HG03432 (cell line): Measurements from ENCODE around the gene DCDC2C.
A peak's percentile ranks its signal among the peaks of the same experiment; 100 is the strongest.
"Not testable (repeated sequence)": the region's sequence is repeated elsewhere in the genome, so short reads cannot be mapped to it uniquely, and the experiment has no call there.

ENCODE experiments used
- ATAC-seq: cut with Tn5 transposase; IDR thresholded peaks from one replicate; pipeline ENCODE4 v1.9.1; 2021; ENCODE audit warnings: mild to moderate bottlenecking, moderate library complexity; ENCODE audit not compliant: unreplicated experiment

Gene DCDC2C

DNA sequence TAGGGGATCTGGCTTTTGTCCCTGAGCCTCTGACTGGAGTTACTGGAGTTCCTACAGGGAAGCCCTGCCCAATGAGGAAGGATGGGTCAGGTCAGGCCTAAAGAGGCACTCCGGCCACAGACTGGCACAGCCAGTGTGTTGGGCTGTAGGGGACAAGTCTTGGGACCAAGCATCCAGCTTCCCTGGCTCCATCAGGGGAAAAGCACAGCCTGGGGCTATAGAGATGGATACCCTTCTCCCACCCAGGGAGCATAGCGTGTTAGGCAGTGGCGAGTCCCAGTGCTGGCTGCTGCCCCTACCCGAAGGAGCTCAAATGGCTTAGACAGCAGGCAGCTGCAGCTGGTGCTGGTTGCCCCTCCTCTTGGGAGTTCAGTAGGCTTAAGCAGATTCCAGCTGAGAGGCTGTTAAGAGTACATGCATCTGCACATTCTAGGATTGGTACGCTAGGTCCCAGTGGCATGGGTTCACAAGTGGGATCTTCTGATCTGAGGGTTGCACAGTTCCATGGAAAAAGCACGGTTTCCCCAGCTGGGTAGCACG, 111.4 kb downstream of the DCDC2C start:
- no peak for ATAC-seq

DNA sequence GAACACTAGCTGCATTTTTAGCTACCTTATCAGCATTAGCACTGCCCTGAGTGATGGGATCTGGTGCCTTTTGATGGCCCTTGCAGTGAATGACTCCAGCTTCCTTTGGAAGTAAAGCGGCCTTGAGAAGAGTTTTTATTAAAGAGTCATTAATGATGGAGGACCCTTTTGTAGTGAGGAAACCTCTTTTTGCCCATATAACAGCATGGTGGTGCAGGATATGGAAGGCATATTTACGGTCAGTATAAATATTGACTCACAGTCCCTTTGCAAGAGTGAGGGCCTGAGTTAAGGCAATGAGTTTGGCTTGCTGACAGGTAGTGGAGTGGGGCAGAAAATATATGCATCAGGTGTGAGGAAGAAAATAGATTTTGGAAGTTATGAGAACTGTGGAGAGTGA, 113.8 kb downstream of the DCDC2C start:
- ATAC-seq: not testable (repeated sequence)

DNA sequence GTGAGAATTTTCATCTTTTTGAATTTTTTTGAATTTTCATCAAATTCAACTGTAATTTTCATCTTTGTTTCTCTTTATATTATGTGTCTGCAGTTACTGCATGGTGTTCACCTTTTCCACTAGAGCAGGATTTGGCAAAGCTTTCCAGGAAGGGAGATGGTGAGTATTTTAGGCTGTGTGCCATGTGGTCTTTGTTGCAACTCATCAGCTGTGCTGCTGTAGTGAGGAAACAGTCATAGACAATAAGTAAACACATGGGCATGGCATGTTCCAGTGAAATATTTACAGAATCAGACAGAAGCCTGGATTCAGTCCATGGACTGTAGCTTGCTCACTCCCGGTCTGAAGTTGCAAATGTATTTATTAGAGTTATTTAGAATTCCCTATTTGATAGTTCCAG, 120.4 kb downstream of the DCDC2C start:
- ATAC-seq: no peak

DNA sequence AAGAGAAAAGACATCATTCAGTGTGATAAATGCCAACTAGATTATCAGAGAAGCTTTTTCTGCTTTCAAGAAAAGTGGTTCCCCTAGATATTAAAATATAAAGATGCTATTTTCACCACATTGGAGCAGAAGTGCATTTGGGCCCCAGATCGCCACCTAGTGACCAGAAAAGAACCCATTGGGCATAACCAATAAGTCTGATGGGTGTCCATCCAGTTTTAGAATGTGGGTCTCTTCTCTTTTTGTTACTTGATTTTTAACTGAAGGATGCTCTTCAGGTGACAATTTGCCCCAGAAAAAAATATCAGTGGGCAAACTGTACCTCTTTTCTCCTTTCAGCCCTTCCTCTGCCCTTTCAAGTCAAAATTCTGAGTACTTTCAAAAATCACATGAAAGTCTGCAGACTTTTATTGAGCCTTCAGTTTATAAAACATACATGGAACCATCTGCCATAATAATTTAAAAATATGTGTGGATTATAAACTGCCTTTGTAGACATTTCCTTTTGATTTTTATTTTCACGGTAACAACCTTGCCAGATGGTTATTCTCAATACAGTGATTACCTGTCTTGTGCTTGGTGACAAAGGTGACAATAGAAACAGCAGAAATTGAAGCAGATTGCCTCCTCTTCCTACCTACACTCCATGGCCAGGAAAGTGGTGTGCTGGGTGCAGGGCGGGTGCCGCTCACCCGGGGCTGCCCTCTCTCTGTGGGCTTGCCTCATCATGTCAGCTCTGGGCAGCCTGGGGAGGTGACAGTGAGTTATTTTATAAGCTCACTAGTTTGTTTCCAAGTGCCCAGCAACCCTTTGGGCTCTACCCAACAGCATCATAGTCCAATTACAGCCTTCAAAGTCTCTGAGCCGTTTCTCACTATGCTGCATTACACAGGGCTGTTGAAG, 124.5 kb downstream of the DCDC2C start:
- peak; percentile 57 for ATAC-seq

DNA sequence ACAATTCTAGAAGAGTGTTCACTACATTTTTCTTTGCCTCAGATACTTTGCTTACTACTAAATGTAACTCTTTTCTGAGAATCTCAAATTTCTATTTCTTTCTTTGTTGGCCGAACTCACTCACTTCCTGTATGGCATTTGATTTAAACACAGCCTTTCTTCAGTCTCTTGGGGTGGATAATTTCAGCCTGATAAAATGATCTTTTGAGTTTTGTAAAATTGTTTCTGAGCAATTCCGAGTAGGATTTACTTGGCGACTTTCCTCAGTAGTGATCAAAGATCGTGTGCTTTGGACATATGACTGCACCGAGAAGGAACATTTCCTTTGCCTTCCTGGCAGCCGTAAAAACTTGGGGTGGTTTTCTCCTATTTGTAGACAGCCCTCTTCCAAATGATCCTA, 127.4 kb downstream of the DCDC2C start:
- no peak for ATAC-seq

DNA sequence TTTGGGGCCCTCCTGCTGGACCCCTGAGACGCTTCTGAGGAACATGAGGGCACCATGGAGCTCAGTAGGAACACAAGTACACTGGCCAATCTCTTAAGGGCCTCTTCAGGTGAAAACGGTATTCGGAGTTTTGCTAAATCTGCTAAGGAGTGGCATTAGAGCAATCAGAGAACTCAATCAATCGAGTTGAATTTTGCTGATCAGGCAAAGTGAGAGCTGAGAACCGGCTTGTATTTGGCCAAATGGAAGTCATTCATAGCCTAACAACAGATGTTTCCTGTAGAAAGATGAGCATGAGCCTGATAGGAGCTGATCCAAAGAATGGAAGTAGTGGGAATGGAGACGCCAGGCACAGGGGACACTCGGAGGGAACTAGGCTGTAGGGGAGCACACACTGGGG, 133.7 kb downstream of the DCDC2C start:
- ATAC-seq: no peak

DNA sequence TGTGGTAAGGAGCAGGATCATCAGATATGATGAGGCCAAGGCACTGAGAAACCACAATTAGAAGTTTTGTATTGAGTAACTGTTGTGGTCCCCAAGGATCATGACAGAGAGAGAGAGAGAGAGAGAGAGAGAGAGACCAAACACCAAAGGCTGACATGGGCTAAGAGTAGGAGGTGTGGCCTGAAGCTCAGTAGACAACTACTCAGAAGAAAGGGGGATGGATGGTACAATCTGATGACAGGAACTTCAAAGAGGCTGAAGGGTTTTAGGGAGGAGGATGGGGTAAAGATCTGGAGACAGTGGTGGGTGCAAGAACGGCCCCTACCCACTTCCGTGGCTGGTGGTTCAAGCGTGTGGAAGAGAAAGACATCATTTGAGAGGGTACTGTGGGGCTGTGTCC, 135.0 kb downstream of the DCDC2C start:
- no peak for ATAC-seq

DNA sequence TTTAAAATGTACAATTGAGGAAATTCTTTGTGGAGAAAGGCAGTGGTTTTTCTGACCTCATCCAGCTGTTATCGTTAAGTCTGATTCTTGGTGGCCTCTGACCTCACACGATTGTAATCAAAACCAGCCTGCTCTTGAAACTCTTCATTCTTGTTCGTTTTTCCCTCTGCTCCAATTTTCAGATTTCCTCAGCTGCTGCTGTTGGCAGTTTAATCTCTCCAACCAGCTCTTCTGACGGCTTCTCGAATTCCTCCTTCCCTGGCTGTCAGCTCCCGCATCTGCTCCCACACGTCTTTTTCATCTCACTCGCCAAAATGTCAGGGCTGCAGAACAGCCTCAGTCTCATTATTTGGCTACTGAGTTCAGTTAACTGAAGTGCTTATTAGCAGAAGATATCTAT, 136.1 kb downstream of the DCDC2C start:
- ATAC-seq: no peak

DNA sequence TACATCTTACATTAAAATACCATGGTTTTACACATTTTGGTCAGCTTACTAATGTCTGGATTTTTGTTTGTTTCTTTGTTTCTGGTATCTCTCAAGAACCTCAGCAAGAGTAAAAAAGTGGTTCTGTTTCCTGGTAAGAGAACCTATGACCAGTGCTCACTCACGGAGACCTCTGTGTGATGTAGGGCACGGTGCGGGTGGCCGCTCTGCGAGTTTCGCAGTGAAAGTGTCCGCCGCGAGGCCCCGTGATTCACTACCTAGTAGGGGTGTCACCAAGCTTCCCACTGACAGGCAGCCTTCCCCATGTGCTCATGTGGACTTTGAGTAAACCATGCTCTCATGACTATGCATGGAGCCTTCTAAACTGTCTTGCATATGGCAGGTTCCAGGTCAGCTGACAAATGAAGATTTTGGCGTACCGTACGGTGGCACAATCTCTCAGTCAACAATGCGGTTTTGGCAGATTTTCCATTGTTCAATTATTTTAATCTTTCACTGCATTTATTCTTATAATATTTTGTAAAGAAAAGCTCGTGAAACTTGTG, 137.3 kb downstream of the DCDC2C start:
- no peak for ATAC-seq

DNA sequence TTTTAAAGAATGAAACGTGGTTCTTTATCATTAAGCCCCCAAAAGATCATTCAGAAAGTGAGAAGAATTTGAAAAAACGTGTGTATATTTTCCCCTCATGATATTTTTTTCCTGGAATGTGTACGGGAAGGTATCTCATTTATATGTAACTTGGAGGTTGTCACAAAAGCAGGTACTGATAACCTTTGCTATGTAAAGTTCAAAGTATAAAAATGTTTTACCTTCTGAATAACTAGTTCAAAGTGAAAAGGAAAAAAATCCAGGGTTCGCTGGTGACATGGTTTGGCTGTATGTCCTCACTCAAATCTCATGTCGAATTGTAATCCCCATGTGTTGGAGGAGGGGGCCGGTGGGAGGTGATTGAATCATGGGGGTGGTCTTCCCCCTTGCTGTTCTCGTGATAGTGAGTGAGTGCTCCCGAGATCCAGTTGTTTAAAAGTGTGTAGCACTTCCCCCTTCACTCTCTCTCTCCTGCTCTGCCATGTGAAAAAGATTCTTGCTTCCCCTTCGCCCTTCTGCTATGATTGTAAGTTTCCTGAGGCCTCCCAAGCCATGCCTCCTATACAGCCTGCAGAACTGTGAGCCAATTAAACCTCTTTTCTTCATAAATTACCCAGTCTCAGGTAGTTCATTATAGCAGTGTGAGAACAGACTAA, 144.2 kb downstream of the DCDC2C start:
- ATAC-seq: no peak

DNA sequence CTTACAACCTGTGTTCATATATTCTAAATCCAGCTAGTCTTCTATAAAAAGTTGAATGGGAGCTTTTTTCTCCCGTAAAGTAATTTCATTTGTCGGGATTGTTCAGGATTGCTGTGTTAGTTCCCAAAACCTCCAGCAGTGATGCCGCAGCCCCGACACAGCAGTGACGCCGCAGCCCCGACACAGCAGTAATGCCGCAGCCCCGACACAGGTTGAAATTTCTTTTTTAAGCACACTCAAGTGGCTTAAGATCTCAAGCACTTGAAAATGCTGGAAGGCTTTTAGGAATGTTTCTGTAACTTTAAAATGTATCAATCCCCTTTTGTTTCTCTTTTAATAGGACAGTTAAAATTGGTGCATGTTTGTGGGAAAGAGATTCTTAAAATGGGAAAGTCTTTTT, 145.4 kb downstream of the DCDC2C start:
- ATAC-seq: no peak

DNA sequence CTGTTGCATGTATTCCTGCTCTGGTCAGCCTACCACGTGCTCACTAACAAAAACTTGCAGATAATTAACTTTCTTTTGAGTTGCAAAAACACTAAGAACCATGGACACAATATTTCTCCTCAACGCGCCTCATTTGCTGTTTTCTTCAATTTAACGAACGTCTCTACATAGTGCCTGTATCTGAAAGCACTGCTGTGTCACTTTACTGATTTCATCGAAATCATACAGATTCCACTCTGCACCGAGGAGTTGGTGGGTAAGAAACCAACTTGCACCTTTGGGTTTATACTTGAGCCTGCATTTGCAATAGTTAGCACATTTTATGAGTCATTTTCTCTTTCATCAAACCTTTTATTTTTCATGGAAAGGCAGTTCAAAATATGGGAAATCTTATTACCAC, 145.8 kb downstream of the DCDC2C start:
- ATAC-seq: no peak

DNA sequence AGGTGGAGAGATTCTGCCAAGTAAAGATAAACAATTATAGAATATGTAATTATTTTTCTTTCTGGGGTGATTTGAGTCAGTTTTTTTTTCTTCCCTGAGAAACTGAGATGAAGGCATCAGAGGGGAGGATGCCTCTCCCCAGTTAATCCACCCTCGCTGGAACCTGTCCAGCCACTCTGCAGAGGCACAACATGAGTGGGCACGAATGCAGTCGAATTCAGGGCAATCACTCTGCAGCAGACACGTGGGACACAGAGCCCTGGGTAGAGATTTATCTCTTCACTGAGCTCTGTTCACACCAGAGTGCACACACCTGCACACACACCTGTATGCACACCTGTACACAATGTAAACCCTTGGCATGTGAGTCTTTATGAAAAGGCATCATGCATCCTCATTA, 154.2 kb downstream of the DCDC2C start:
- no peak for ATAC-seq

DNA sequence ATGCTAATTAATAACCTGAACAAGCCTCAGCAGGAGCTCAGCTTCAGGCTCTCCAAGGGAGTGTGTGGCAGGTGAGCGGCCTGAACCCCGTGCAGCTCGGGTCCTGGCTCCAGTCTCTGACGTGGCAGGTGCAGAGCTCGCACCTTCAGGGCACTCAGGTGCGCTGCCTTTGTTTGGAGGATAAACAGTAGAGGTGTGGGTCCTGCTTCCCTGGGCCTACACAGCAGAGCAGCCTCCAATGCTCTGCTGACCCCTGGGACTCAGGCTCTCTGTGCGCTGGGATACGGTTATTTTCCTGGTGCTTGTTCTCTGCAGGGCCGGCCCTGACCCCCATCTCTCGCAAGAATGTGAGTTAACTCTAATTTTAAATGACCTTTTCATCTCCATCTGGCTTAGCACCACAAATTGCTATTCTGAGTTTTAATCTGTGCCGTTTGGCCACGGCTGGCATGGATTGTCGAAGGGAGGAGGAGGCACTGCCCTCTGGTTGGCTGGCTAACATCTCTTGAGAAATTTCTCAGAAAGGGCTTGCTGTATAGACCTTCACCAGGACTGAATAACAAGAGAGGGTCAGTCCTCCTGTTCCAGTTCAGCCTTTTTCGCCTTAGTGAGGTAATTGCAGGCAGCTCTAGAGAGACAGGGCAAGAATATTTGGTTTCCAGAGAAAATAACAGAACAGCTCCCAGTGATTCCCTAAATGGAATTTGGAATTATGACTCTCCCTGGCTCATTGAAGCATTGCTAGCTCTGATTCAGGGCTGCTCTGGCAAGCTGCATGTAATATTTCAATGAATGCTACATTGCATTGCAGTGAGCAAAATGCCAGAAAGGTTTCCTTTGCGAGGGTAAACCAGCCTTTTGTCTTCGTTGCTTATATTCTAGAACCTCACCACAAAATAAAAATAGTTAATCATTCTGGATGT, 161.8 kb downstream of the DCDC2C start:
- ATAC-seq: no peak

DNA sequence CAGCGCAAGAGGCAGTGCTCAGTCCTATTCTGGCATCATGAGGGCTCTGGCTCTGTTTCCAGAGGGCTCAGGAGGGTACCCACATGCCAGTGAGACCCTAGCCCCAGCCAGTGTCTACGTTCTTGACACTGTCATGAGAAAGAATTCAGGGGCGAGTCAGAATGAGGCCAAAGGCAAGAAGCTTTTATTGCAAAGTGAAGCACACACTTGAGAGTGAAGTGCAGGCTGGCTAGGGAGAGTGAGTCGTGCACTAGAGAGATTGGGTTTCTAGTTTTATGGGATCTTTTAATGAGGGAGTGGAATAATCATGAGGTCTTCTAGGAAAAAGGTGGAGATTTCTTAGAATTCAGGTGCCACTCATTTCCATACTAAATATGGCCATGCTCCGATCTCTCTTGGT, 164.1 kb downstream of the DCDC2C start:
- ATAC-seq: no peak

DNA sequence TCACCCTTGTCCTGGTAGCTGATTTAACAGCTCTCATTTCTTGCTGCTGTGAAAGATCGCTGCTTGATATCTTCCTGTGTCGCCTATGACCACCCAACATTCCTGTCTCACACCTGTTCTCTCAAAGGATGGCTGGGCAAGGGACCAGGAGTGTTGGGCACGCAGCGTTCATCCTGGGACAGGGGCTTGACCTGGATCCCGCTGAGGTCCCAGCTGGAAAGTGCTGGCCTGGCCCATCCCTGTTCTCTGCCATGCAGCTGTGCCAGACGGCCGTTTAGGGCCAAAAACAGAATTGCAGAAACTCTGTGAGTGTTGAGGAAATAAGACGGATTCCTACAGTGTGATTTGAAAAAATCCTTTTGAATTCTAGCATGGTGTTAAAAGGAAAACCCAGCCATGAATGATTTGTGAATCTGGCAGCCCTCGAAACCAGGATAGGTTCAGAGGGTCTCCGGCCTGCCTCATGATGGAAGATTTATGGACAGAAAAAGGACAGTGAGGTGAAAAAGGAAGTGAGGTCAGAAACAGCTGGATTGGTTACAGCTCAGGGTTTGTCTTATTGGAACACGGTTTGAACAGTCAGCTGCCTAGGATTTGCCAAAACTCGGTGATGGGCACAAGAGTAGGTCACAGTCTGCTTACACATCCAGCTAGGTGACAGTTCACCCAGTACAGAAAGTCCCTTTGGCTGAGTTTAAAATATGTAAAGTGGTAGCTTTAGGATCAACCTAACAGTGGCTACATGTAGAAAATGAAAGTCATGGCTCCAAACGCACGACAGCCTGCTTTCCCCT, 164.8 kb downstream of the DCDC2C start:
- ATAC-seq: no peak

DNA sequence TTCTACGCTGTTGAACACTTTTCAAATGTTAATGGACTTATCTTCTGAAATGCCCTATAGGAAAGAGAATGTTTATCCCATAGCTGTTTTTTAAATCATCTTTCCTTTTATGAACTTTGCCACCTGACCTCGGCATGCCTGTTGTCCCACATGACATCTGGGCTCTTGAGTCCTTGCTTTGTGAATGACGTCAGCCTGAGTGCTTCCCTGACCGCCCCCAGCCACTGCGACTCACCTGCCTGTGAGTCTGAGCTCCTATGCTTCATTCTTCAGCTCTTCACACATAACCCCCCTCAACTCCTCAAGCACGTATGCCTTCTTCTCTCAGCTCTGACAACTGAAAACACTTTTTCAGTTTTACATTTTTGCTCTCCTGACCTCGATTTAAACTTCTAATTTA, 166.8 kb downstream of the DCDC2C start:
- ATAC-seq: no peak

DNA sequence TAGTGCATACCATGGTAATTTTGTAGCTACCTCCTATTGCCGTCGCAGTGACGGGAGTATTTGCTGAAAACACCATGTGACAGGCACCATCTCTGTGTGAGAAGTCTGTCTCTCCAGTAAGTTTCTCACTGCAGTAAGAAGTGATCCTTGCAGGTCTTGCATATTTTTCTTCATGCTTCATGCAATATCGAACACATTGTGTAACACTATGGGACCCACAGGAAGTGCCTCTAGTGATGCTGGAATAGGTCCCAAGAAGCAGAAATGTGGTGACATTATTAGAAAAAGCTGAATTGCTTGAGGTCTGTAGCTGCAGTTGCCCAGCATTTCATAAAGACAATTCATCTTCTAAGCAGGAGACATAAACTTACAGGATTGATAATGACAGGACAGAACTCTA, 167.6 kb downstream of the DCDC2C start:
- no peak for ATAC-seq

DNA sequence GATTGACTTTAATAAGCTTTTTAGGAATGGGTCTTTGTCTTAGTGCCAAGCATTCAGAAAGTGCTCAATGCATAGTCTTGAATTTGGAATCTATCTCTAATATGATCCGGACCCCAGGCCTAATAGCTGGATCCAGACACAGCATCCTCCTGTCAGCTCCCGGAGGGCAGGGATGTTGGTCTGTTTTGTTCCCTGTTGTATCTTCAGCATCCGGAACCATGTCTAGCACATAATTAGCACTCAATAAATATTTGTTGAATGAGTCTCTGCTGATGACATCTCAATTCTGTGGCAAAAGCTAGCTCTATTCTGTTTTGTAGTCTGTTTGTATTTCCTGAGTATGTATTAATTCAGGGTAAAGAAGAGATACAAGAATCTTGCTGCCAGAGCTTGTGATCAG, 169.1 kb downstream of the DCDC2C start:
- ATAC-seq: no peak

DNA sequence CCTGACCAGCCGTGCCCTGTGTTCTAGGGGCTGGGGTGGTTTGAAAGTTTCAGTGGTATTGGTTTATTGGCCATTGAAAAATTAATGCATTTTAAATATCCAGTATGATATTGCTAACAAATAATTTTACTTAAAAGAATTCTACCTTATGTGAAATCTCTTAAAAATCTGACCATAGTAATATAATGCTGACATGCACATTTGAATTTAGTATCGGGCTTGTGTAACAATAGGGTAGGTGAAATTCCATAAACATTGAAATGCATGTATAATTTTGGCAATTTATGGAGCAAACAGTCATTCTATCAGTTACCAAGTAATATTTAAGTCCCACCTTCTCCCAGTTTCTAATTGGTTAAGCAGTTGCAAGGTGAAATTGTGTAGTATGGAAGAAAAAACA, 170.5 kb downstream of the DCDC2C start:
- no peak for ATAC-seq
